ENCODE results near the gene KDM4C. TPM values are rescaled to one million over a fixed set of nuclear protein-coding genes. Genes with fewer than 3 reads are reported as not detected.

The KDM4C gene
- polyA plus RNA-seq, 2 of the 4 experiments (the other 2 are of a cell fraction) = 9.6 to 15.6 TPM

DNA sequence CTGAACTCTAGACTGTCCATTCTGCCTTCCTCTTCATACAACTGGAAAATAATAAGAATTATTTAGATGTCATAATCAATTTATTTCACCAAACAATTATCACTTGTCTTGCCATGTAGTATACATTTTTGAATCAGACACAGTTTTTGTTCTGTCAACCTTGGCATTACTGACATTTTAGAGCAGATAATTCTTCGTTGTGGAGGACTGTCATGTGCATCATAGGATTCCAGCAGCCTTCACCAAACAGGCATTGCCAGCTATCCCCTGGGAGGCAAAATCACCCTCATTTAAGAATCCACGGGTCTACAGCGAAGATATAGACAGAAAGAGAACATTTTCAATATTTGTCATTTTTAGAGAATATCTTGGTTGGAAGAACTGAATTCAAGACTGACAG is 293.9 kb downstream of the KDM4C start:
- Histone ChIP-seq H3K4me3 (no peak overlapping the region), H3K4me1 (no peaks in the 10 kb centered on the region), H3K27ac (no peak overlapping the region), H3K4me2 (no peak overlapping the region), H3K9me3 (no peaks in the 10 kb centered on the region)
- 67% methylated on average over 3 of the region's 3 CpGs for WGBS (ENCODE audit: missing lambda C conversion rate)
- no peak for ATAC-seq
- no peak for FAIRE-seq
- DNase-seq (ENCODE audit: low read depth in 1 of 2, low spot score in 1 of 2) = no peak
- TF ChIP-seq TFCP2L1 (CRISPR knock-in tag; IDR thresholded peaks at IDR 0.05) (no peak), MAZ (IDR thresholded peaks at IDR 0.05; ENCODE audit: borderline replicate concordance, low read depth, low read length) (no peak), SMC3 (IDR thresholded peaks at IDR 0.05) (no peak), RCOR1 (IDR thresholded peaks at IDR 0.05; ENCODE audit: low read depth, low read length) (no peak), CHD4 (IDR thresholded peaks at IDR 0.05; ENCODE audit: borderline replicate concordance) (no peak), ZC3H11A (IDR thresholded peaks at IDR 0.05) (no peak), NR3C1 (IDR thresholded peaks at IDR 0.05) (no peak), EHMT2 (IDR thresholded peaks at IDR 0.05; ENCODE audit: low read depth) (no peak), ZFP36 (IDR thresholded peaks at IDR 0.05; ENCODE audit: borderline replicate concordance, partially characterized antibody) (no peak)
- TF ChIP-seq, protein P1, sequence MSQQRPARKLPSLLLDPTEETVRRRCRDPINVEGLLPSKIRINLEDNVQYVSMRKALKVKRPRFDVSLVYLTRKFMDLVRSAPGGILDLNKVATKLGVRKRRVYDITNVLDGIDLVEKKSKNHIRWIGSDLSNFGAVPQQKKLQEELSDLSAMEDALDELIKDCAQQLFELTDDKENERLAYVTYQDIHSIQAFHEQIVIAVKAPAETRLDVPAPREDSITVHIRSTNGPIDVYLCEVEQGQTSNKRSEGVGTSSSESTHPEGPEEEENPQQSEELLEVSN (IDR thresholded peaks at IDR 0.05; ENCODE audit: borderline replicate concordance, low read depth) = no peak
- POLR2A ChIA-PET = no interaction called here
- CTCF ChIA-PET = interaction anchor here (0.9 to 2.4 kb wide), 10 partner anchors 10 to 1206 kb away, joined by 3 to 13 read pairs (median 4); no protein-coding TSS in a partner anchor

DNA sequence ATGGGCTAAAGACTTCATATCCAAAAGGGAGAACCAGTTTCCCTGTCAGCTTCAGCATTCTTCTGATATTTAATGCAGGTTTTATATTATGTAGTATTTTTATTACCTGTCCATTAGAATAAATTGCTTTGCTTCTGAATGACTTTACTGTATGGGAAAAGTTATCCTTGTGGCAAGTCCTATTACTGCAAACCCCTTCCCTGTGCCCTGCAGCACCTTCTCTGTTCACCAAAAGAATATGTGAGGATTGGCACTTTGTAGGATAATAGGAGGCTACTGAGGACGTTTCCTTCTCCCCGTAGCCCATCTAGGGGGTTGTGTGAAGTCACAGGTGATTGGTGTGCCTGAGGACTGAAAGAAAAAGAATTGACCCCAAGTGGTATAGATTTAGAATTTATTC is 296.1 kb downstream of the KDM4C start:
- FAIRE-seq (no peak), ATAC-seq (no peak), DNase-seq (ENCODE audit: low read depth in 1 of 2, low spot score in 1 of 2) (no peak)
- no peak overlapping the region for H3K4me3 ChIP-seq
- H3K9me3 ChIP-seq = no peaks in the 10 kb centered on the region
- no peaks in the 10 kb centered on the region for H3K4me1 ChIP-seq
- ChIA-PET CTCF (interaction anchor here (1.1 to 2.0 kb wide), 5 partner anchors 99 to 486 kb away, joined by 3 to 11 read pairs (median 5); no protein-coding TSS in a partner anchor), POLR2A (no interaction called here)
- TF ChIP-seq KDM5A (IDR thresholded peaks at IDR 0.05) (no peak), PHF8 (IDR thresholded peaks at IDR 0.05; ENCODE audit: borderline replicate concordance, low read depth) (no peak), CEBPB (IDR thresholded peaks at IDR 0.05) (no peak), ZC3H11A (IDR thresholded peaks at IDR 0.05) (no peak), HOXB13 (CRISPR knock-in tag; IDR thresholded peaks at IDR 0.05; ENCODE audit: low read depth) (no peak), HOXA7 (CRISPR knock-in tag; IDR thresholded peaks at IDR 0.05) (no peak), RNF2 (IDR thresholded peaks at IDR 0.05; ENCODE audit: borderline replicate concordance, low read depth) (no peak), CHD2 (IDR thresholded peaks at IDR 0.05; ENCODE audit: low read length, partially characterized antibody) (no peak), FOXS1 (CRISPR knock-in tag; IDR thresholded peaks at IDR 0.05) (no peak), RFX5 (IDR thresholded peaks at IDR 0.05) (no peak), ZSCAN20 (CRISPR knock-in tag; IDR thresholded peaks at IDR 0.05) (no peak), JUN (IDR thresholded peaks at IDR 0.05) (no peak), JUNB (IDR thresholded peaks at IDR 0.05) (no peak)
- TF ChIP-seq, protein P2, sequence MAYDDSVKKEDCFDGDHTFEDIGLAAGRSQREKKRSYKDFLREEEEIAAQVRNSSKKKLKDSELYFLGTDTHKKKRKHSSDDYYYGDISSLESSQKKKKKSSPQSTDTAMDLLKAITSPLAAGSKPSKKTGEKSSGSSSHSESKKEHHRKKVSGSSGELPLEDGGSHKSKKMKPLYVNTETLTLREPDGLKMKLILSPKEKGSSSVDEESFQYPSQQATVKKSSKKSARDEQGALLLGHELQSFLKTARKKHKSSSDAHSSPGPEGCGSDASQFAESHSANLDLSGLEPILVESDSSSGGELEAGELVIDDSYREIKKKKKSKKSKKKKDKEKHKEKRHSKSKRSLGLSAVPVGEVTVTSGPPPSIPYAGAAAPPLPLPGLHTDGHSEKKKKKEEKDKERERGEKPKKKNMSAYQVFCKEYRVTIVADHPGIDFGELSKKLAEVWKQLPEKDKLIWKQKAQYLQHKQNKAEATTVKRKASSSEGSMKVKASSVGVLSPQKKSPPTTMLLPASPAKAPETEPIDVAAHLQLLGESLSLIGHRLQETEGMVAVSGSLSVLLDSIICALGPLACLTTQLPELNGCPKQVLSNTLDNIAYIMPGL (CRISPR knock-in tag; IDR thresholded peaks at IDR 0.05; ENCODE audit: borderline replicate concordance) = no peak
- no peak overlapping the region for H3K27ac ChIP-seq
- no peak overlapping the region for H3K4me2 ChIP-seq
- 41% methylated on average over 2 of the region's 2 CpGs for WGBS (ENCODE audit: missing lambda C conversion rate)

Measured in A549 (cell line).